Stimulated activated CD8-positive, alpha-beta memory T cell treated with anti-CD3 and anti-CD28 coated beads, Interleukin-4, amount 100 ng/mL, for 1 hour (primary cell): ENCODE data around the gene MYH16.
"Not testable (repeated sequence)": the region's sequence is repeated elsewhere in the genome, so short reads cannot be mapped to it uniquely, and the experiment has no call there.

Experiments
- DNase-seq, 2 donors: peaks; one replicate each; pipeline ENCODE4 v3.0.0-alpha.2; 2020; ENCODE audit warnings: low read depth in 2 of 2, low spot score in 1 of 2

The MYH16 gene

DNA sequence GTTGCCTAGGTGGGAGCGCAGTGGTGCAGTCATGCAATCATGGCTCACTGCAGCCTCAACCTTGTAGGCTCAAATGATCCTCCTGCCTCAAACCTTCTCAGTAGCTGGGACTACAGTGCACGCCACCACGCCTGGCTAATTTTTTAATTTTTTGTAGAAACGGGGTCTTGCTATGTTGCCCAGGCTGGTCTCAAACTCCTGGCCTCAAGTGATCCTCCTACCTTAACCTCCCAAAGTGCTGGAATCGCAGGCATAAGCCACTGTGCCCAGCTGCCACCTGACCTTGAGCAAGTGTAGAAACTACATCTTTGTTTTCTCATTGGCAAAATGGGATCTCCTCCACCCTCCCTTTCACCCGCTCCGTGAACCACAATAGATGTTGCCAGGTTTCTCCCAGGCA is 15.0 kb upstream of the MYH16 start:
- DNase-seq, result no peak

DNA sequence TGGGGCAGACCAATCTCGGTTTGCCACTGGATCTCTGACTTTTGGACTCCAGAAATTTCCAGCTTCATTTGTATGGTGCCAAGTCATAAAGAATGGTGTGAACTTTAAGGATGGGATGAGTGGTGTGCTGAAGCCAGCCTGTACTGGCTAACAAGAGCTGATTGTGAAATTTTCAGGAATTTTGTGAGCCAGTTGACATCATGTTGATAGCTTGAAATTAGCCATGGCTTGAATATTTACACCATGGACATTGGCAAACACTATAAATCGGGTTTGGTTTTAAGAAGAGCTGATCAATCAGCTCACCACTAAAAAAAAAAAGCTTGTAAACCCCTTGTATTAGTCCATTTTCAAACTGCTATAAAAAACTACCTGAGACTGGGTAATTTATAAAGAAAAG is 14.1 kb upstream of the MYH16 start:
- no peak for DNase-seq

DNA sequence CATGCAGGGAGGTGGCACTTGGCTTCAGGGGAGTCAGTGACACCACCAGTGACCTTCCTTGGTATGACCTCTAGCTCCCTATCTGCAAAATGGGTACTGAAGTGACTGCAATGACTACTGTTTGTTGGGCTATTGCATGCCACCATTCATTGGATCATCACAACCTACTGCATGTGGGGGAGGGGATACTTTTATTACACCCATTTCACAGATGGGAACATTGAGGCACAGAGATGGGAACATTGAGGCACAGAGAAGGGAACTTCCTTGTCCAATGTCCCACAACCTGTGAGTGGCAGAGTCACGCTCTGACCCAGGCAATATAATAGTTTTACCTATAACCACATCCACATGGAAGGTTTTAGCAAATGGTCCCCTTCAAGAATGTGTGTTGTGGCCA is 12.2 kb upstream of the MYH16 start:
- DNase-seq, result no peak

DNA sequence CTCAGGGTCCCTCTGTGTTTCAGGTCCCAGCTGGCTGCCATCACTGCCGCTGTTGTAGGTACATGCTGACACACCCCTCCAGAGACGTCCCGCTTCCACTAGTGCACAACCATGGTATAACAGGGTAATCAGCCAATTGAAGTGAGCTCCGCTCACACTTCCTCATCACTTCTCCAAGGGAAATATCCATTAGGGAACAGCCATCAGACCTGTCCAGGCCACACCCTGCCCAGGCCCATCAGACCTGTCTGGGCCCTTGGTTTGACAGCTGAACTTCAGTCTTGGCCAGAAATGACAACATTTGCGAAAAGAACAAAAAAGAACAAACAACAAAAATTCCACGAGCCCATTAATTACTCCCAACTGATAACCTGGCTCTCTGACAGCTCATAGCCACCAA is 11.0 kb upstream of the MYH16 start:
- no peak for DNase-seq

DNA sequence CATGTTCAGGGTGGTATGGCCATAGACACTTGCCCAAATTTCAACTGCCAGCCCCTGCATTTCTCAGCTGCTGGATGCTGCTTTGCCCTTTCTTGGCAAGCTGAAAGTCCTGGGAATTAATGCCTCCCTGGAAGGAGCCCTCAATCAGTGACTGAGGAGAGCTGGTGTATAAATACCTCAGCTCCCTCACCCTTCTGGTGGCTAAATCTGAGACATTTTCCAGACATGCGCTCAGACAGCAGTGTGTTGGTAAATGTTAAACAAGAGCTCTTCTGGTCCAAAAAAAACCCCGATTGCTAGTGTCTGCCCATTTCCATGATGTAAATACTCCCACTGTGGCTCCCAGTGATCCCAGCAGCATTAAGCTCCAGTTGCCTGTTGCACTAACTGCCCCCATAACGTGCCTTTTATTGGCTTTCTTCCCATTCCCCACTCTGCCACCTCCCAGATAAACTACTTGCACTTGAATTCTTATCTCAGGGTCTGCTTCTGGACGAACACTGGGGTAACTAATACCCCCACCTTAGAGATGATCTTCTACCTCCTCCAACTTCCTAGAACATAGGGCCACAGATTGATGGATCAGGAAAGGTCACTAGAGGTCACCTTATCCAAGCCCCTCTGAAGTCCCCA is 6.7 kb upstream of the MYH16 start:
- no peak for DNase-seq

DNA sequence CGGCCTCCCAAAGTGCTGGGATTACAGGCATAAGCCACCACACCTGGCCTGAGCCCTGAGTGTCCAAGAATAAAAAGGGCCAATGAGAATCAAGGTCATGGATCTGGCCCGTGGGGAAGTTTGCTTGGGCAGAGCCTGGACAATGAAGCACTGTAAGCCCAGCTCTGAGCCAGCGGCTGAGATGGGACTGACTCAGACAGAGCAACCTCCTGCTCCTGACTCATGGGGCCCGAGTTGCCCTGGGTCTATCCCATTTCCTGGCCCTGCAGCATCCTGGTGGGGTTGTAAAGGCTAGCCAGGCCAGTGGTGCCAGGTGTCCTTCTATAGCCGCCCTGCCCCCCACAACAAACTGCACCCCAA is 5.2 kb upstream of the MYH16 start:
- no peak for DNase-seq

DNA sequence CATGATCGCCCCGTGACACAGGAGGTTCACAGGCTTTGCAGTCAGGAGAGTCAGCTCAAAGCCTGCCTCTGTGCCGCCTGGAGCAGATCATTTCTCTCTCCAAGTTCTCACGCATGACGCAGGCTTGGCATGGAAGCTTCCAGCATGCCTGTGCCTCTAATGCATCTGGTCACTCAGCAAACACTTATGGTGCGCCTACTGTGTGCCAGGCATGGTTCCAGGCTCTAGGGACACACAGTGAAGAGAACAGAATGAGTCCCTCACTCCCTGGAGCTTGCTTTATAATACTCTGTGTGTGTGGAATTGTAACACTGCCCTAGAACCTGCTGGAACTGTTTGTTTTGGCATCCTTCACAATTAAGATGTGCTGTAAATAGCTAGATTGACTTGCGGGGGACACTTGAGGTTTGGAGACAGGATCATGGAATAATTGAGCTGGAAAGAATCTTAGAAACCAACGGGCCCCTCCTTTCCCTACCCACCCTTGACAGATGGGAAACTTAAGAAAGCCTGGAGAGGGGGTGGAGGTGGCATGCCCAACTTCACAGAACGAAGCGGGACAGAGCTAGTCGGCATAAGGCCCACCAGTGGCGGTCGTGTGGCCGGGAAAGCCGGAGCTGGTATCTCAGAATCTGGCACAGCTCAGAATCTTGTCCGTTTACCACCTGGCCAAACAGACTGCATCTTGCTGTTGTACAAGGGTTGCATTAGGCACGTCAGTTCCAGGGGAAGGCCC is 4.6 kb upstream of the MYH16 start:
- DNase-seq, result no peak

DNA sequence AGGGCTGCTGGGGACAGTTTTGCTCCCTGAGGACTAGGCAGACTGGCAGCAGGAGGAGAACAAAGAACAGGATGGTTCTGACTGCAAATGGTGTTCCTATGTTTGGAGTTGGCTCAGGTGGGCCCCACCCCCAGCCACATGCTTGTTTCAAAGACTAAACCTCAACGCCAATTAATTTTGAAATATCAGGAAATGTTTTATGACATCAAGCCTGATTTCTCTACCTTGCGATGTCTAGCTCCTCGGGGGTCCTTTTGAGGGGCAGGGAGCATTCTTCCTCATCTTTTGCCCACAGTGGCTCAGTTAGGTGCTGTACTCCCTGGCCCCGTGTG is 4.1 kb upstream of the MYH16 start:
- no peak for DNase-seq

DNA sequence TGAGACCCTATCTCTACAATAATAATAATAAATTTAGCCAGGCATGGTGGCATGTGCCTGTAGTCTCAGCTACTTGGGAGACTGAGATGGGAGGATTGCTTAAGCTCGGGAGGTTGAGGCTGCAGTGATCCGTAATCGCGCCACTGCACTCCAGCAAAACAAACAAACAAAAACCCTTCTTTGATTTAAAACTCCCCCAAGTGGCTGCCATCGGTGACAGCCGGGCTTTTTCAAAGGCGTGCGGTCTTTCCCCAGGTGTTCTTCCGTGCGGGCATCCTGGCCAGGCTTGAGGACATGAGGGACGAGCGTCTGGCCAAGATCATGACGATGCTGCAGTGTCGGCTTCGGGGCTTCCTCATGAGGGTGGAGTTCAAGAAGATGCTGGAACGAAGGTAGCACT is 1.9 kb upstream of the MYH16 start:
- DNase-seq, result no peak

DNA sequence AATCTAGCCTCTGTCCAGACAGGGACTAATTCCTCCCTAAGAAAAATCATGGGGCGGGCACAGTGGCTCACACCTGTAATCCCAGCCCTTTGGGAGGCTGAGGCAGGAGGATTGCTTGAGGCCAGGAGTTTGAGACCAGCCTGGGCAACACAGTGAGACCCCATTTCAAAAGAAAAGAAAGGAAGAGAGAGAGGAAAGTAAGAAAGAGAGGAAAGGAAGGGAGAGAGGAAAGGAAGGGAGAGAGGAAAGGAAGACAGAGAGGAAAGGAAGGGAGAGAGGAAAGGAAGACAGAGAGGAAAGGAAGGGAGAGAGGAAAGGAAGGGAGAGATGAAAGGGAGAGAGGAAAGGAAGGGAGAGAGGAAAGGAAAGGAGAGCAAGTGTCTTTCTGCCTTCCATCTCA is 922 bp downstream of the MYH16 start:
- not testable (repeated sequence) for DNase-seq

DNA sequence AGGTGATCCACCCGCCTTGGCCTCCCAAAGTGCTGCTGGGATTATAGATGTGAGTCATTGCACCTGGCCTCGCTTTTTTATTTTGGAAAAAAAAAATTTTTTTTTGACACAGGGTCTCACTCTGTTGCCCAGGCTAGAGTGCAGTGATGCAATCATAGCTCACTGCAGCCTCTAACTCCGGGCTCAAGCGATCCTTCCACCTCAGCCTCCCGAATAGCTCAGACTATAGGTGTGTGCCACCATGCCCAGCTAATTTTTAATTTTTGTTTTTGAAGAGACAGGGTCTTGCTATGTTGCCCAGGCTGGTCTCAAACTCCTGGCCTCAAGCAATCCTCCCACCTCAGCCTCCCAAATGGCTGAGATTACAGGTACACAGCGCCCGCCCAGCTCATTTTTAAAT is 2.3 kb downstream of the MYH16 start:
- DNase-seq, result not testable (repeated sequence)

DNA sequence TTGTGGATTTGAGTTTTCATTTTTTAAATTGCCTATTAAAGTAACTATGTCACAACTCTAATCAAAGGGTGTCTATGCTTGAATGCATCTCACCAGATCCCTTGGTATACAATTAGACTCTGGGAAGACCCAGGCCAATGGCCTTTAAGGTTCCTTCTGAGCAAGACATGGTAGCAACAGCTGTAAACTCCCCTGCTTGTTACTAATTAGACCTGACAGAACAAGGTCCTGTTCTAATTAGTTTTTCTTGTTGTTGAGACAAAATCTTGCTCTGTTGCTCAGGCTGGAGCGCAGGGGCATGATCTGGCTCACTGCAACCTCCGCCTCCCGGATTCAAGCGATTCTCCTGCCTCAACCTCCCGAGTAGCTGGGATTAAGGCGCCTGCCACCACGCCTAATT is 2.9 kb downstream of the MYH16 start:
- no peak for DNase-seq

DNA sequence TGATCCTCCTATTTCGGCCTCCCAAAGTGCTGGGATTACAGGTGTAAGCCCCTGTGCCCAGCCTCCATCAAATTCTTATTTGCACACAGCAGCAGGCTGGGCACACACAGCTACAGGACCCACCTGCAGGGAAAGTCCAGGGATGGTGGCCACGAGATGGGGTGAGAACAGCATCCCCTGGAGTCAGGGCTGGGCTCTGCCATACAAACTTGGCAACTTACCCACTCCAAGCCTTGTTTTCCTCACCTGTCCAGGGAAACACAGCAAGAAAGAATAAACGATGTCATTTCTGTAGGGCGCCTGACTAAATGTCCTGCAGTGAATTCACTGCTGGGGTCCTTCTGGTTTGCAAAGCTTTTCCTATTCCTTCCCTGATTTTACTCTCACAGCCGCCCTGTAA is 5.5 kb downstream of the MYH16 start:
- no peak for DNase-seq

DNA sequence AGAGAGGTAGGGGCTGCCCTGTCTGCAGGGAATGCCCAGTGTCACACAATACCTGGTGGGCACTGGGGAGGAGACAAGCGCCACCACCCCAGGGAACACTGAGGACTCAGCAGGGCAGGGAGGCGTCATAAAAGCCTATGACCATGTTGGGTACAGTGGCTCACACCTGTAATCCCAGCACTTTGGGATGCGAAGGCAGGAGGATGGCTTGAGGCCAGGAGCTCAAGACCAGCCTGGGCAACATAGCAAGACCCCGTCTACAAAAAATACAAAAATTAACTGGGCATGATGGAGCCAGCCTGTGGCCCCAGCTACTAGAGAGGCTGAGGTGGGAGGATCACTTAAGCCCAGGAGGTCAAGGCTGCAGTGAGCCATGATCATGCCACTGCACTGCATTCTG is 11.5 kb downstream of the MYH16 start:
- DNase-seq, result not testable (repeated sequence)

DNA sequence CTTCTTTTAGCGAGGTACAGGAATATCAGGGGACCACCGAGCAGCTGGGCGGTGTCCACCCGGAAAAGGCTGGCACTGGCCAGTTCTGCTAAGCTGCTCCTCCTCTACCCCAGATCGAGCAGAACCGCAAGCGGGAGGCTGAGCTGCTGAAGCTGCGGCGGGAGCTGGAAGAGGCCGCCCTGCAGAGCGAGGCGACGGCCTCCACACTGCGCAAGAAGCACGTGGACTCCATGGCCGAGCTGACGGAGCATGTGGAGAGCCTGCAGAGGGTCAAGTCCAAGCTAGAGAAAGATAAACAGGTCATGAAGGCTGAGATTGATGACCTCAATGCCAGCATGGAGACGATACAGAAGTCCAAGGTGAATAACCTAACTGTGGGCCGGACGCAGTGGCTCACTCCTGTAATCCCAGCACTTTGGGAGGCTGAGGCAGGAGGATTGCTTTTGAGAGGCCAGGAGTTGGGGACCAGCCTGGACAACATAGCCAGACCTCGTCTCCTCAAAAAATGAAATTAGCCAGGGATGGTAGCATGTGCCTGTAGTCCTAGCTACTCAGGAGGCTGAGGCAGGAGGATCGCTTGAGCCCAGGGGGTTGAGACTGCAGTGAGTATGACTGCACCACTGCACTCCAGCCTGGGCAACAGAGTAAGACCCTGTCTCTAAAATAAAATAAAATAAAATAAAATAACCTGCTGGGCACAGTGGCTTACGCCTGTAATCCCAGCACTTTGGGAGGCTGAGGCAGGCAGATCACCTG is 15.3 kb downstream of the MYH16 start:
- no peak for DNase-seq

DNA sequence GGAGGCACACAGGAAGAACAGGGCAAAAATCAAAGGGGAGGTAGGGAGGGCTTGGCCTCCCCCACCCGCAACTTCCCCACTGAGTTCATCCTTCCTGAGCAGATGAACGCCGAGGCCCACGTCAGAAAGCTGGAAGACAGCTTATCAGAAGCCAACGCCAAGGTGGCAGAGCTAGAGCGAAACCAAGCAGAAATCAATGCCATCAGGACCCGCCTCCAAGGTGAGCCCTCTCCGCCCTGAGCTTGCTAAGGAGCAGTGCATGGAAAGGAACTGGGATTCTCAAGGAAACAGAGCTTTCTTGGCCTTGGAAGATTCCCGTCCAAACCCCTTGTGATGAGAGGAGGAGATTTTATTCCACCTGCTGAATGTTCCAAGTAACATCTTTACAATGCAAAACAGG is 16.5 kb downstream of the MYH16 start:
- DNase-seq, result no peak

DNA sequence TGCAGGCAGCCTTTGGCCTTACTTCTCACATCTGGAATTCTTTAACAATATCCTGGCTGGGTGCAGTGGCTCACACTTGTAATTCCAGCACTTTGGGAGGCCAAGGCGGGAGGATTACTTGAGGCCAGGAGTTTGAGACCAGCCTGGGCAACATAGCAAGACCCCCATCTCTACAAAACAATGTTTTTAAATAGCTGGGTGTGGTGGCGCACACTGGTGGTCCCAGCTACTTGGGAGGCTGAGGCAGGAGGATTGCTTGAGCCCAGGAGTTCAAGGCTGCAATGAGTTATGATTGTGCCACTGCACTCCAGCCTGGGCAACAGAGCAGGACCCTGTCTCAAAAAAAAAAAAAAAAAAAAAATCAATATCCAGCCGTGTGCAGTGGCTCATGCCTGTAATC is 17.5 kb downstream of the MYH16 start:
- DNase-seq, result not testable (repeated sequence)

DNA sequence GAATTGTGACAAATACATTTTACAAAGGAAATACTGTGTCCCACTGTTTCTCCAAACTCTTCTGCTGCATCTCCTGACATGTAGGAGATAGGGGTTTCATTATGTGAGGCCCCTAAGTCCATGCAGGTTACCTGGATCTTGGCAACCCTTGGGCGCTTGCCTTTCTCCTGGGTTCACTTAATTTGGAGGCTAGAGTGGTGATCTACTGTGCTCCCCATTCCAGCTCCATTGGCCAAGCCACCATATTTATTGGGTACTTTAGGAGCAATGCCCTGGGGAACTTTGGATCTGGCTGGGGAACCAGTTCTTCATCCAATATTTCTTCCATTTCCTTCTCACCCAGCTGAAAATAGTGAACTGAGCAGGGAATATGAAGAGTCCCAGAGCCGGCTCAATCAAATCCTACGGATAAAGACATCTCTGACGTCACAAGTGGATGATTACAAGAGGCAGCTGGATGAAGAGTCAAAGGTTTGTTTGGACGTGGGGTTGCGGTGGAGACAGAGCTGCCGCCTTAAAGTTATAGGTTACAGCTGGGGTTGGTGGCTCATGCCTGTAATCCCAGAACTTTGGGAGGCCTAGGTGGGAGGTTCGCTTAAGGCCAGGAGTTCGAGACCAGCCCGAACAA is 18.5 kb downstream of the MYH16 start:
- no peak for DNase-seq

DNA sequence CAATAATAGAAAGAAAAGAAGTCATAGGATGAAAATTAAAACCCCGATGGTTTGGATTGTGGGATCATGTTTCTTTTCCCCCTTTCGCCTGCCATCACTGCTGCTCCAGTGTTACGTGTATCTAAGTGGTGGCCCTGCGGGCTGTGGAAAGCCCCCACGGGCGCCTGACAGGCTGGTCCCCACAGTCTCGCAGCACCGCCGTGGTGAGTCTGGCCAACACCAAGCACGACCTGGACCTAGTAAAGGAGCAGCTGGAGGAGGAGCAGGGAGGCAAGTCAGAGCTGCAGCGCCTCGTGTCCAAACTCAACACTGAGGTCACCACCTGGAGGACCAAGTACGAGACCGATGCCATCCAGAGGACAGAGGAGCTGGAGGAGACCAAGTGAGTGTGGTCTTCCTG is 19.5 kb downstream of the MYH16 start:
- no peak for DNase-seq

DNA sequence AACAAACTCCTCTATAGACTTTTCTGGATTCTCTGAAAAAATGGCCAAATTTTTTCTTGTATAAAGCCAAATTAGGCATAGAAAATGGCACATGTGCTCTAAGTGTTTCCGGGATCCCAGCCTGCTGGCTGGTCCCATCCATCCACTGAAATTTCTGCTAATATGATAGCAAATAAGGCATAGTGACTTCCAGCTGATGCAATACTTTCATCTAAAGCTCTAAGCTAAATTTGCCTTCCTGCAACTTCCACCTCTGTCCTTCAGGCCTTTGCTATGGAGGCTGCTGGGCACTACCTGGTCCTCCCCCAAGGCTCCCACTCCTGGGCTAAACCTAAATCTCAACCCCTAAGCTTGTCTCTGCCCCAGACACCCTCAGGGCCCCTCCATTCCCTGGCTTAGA is 20.5 kb downstream of the MYH16 start:
- DNase-seq, result no peak

DNA sequence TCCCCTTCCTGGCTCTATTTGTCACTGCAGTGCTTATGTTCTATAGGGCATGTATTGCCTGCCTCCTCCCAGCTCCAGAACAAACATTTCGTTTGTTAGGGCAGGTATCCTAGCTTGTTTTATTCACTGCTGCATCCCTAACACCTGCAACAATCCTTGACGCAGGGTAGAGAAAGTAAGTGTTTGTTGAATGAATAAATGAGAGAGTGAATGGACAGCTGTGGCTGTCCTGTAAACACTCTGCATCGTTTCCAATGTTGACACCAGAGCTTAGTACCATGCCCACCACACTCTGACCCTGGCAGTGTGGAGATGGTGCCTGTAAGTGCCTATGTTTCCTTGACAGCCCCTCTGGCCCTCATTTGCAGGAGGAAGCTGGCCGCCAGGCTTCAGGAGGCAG is 21.0 kb downstream of the MYH16 start:
- DNase-seq, result no peak

DNA sequence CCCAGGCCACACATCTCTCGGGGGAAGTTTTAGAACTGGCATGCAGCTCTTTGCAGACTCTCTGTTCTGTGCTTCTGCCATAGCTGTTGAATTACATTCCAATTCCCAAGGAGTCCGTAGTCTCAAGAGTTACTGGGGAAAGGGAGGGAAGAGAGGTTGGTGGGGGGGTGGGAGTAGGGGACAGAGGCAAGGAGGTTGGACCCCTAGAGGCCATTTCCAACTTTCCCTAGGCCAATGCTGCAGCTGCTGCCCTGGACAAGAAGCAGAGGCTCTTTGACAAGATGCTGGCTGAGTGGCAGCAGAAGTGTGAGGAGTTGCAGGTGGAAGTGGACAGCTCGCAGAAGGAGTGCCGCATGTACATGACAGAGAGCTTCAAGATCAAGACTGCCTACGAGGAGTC is 23.8 kb downstream of the MYH16 start:
- no peak for DNase-seq
